Thymus (tissue), 11 donors: Measurements from ENCODE around the gene MANBA. TPM values are rescaled to one million over a fixed set of nuclear protein-coding genes. Genes with fewer than 3 reads are reported as not detected.
"Not testable (repeated sequence)": the region's sequence is repeated elsewhere in the genome, so short reads cannot be mapped to it uniquely, and the experiment has no call there.

Experiments used
- DNase-seq, 9 donors: peaks; one replicate each; pipeline ENCODE4 v3.0.0-alpha.2; 2013; ENCODE audit warnings: low spot score in 9 of 9, low read depth in 6 of 9, missing footprints in 1 of 9
- H3K27ac ChIP-seq, 2 donors: one replicate each; pipeline ENCODE4 v1.5.1; 2013; ENCODE audit warnings: control low read depth in 1 of 2, low read depth in 1 of 2, low read length in 1 of 2, mild to moderate bottlenecking in 1 of 2, moderate library complexity in 1 of 2
- H3K27me3 ChIP-seq, 2 donors: one replicate each; pipeline ENCODE4 v1.5.1; 2013; ENCODE audit warnings: low read length in 1 of 2; ENCODE audit not compliant: control insufficient read depth in 2 of 2, insufficient read depth in 1 of 2
- H3K36me3 ChIP-seq, 2 donors: one replicate each; pipeline ENCODE4 v1.5.1; 2013; ENCODE audit warnings: low read length in 1 of 2, mild to moderate bottlenecking in 1 of 2, moderate library complexity in 1 of 2; ENCODE audit not compliant: control insufficient read depth in 2 of 2, insufficient read depth in 2 of 2
- H3K4me1 ChIP-seq, 2 donors: one replicate each; pipeline ENCODE4 v1.5.1; 2013; ENCODE audit warnings: low read length in 2 of 2; ENCODE audit not compliant: control insufficient read depth in 2 of 2, insufficient read depth in 2 of 2
- H3K4me3 ChIP-seq, 2 donors: one replicate each; pipeline ENCODE4 v1.5.1; 2013; ENCODE audit warnings: low read length in 2 of 2, control low read depth in 1 of 2, mild to moderate bottlenecking in 1 of 2
- H3K9me3 ChIP-seq, 2 donors: one replicate each; pipeline ENCODE4 v1.5.1; 2013; ENCODE audit warnings: low read length in 1 of 2, mild to moderate bottlenecking in 1 of 2; ENCODE audit not compliant: control insufficient read depth in 2 of 2, insufficient read depth in 1 of 2
- WGBS: extraction: QIAGEN DNeasy Blood & Tissue Kit; methylation state at CpG from one replicate; pipeline ENCODE4 v1.1.7; 2013; 5-methylcytosine and 5-hydroxymethylcytosine counted together
- polyA plus RNA-seq: library from polyadenylated mRNA; stranded (reverse); fragments of 200-250 nt; gene quantifications from one replicate; pipeline ENCODE4 v1.2.3, GENCODE V29; 2013
- total RNA-seq: library from RNA; stranded (reverse); fragments of 120-200 nt; gene quantifications from one replicate; pipeline ENCODE4 v1.2.4, GENCODE V29; 2013
- donor health status: healthy.

Gene MANBA
- total and polyA plus RNA-seq, 2 donors: 19.0 to 19.7 TPM

DNA sequence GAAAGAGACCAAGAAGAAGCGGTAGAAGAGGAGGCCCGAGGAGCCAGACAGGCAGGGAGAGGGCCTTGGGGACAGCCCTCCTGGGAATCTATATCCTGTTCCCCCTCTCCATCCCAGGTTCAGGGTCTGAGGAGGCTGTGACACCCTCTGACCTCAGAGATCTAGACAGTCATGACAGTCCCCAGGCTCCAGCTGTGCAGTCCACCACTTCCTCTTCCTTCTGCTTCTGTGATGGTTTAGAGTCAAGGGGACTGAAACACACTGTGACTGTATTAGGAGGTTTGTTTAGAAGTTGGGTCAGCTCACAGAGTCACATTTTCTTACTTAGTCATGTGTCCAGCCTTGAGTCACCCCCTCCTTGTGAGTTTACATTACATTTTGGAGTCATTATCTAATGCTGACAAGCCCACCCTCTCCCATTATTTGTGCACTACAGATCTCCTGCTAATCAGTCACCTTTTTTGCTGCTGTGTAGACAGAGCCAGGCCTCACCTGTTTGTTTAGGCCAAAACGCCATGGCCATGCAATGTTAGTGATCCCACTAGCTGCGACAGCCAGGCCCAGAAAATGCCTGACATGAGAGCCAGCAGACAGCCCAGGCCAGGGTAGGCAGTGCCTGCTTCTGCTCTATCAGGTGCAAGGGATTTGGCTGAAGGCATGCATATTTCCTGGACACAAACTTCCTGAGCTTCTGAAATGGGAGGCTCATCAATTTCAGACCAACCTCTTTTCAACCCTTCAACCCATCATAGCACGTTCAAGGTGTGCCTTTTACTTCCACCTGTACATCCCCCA is 26.0 kb downstream of the MANBA start:
- Histone ChIP-seq H3K27ac (peak overlapping the region in 1 of 2 donors; percentile 85), H3K9me3 (peaks cover 1 to 19% of the 10 kb centered on the region in 2 donors), H3K36me3 (no peaks in the 10 kb centered on the region), H3K4me1 (peaks cover 3 to 12% of the 10 kb centered on the region in 2 donors), H3K27me3 (no peaks in the 10 kb centered on the region), H3K4me3 (no peak overlapping the region)
- DNase-seq: peak in 6 of 9 donors; percentile 5 to 55 (median 20)
- 81% methylated on average over 5 of the region's 5 CpGs for WGBS

DNA sequence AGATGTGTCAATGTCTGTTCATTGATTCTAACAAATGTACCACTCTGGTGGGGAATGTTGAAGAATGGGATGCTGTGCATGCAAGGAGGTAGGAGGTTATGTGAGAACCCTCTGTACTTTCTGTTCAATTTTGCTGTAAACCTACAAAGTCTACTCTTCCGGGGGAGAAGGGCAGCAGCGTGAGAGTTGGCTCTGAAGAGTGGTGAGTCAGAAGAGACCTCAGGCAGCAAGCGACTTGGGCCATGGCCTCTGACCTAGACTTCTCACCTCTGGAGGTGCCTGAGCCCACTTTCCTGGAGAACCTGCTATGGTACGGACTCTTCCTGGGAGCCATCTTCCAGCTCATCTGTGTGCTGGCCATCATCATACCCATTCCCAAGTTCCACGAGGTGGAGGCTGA is 26.7 kb downstream of the MANBA start:
- Histone ChIP-seq H3K27me3 (no peaks in the 10 kb centered on the region), H3K27ac (no peak overlapping the region), H3K4me3 (no peak overlapping the region), H3K4me1 (peaks cover 3 to 12% of the 10 kb centered on the region in 2 donors), H3K9me3 (peaks cover 1 to 19% of the 10 kb centered on the region in 2 donors), H3K36me3 (no peaks in the 10 kb centered on the region)
- no peak for DNase-seq
- 94% methylated on average over 5 of the region's 5 CpGs for WGBS

DNA sequence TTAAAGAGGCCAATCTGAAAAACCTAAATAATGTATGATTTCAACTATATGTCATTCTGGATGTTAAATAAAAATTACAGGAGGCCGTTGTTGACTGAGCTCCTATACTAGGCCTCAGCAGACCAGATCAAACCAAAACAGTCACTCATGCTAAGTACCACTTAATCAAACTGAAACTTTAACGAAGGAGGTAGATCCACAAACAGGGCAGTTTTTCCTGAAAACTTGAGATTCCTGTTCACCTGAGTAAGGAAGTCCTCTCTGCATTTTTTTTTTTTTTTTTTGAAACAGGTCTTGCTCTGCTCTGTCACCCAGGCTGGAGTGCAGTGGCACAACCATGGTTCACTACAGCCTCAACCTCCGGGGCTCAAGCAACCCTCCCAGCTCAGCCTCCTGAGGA is 27.7 kb downstream of the MANBA start:
- no peaks in the 10 kb centered on the region for H3K27me3 ChIP-seq
- 97% methylated on average over 3 of the region's 3 CpGs for WGBS
- no peaks in the 10 kb centered on the region for H3K36me3 ChIP-seq
- no peak for DNase-seq
- peaks cover 1 to 19% of the 10 kb centered on the region in 2 donors for H3K9me3 ChIP-seq
- peaks cover 3 to 12% of the 10 kb centered on the region in 2 donors for H3K4me1 ChIP-seq
- H3K27ac ChIP-seq: no peak overlapping the region
- no peak overlapping the region for H3K4me3 ChIP-seq

DNA sequence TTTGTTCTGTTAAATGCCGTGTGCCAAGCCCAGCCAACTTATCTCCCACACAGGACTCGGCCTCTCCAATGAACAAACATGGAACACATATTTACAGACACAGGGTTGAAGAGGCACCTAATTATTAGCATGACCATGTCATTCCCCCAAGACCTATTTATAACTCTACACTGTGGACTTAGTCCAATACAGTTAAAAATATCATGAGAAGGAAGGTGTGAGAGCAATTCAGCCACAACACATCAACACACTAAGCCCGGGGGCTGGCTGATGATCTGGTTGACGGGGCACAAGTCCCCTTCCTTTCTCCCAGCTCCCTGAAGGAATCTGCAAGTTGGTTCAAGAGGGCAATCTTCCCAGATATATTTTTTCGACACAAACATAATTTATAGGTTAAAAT is 28.1 kb downstream of the MANBA start:
- 97% methylated on average over 5 of the region's 5 CpGs for WGBS
- Histone ChIP-seq H3K36me3 (no peaks in the 10 kb centered on the region), H3K4me3 (no peak overlapping the region), H3K9me3 (peaks cover 1 to 19% of the 10 kb centered on the region in 2 donors), H3K27ac (no peak overlapping the region), H3K27me3 (no peaks in the 10 kb centered on the region), H3K4me1 (peaks cover 3 to 12% of the 10 kb centered on the region in 2 donors)
- DNase-seq: no peak

DNA sequence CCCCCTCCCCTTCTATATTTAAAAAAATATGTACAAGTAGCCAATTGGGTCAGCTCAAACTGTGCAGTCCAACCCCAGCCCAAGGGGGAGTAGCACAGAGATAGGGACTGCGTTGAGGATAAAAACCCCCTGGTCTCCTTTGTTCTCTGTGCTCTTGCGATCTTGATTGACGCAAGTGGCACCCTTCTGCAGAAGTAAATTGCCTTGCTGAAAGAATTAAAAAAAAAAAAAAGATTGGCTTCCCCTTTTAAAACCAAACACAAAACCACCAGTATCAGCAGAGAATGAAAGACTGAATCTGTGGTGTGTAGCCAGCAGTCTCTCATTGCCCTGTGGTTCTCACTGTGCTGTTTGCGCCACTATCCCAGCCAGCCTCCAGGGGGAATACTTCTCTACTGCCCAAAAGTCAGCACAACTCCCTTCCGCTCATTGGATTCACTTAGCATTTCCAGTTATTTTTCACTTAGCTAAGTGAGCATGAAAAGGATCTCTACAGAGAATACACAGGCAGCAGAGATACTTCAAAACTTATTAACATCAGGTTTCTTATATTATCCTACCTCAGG is 29.7 kb downstream of the MANBA start:
- H3K27me3 ChIP-seq: no peaks in the 10 kb centered on the region
- H3K4me3 ChIP-seq: no peak overlapping the region
- peaks cover 3 to 12% of the 10 kb centered on the region in 2 donors for H3K4me1 ChIP-seq
- H3K27ac ChIP-seq: no peak overlapping the region
- WGBS: 99% methylated on average over 5 of the region's 5 CpGs
- no peaks in the 10 kb centered on the region for H3K36me3 ChIP-seq
- peaks cover 1 to 19% of the 10 kb centered on the region in 2 donors for H3K9me3 ChIP-seq
- DNase-seq: no peak

DNA sequence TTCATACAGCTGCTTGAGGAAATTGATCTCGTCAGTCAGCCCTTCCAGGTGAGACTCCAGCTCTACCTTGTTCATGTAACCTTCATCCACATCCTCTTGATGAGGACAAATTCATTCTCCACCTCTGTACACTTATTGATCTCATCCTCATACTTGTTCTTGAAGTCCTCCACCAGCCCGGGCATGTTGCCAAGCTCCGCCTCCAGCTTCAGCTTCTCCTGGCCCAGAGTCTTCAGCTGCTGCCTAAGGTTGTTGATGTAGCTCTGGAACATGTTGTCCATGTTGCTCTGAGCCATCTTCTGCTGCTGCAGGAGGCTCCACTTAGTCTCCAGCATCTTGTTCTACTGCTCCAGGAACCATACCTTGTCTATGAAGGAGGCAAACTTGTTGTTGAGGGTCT is 31.3 kb downstream of the MANBA start:
- not testable (repeated sequence) for H3K27ac ChIP-seq, H3K4me3 ChIP-seq, H3K27me3 ChIP-seq, H3K4me1 ChIP-seq, H3K36me3 ChIP-seq, DNase-seq
- WGBS: 99% methylated on average over 3 of the region's 3 CpGs
- H3K9me3 ChIP-seq: peaks cover 1 to 19% of the 10 kb centered on the region in 2 donors

DNA sequence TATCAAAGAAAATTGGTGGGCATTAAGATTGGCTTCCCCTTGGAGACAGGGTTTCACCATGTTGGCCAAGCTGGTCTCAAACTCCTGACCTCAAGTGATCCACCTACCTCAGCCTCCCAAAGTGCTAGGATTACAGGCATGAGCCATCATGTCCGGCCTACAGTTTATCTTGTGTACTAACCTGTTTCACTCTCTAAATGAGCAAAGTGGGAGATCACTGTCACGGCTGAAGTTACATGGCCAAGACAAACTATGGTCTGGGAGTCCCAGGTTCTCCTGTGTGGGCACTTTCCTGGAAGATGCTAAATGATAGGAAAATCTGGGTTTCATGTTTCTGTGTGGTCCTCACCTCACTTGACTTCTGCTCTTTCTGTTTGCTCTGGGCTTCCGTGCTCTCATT is 33.8 kb downstream of the MANBA start:
- H3K4me3 ChIP-seq, H3K36me3 ChIP-seq, H3K27ac ChIP-seq, DNase-seq, H3K4me1 ChIP-seq, H3K27me3 ChIP-seq: not testable (repeated sequence)
- peaks cover 1 to 19% of the 10 kb centered on the region in 2 donors for H3K9me3 ChIP-seq
- 95% methylated on average over 3 of the region's 3 CpGs for WGBS

DNA sequence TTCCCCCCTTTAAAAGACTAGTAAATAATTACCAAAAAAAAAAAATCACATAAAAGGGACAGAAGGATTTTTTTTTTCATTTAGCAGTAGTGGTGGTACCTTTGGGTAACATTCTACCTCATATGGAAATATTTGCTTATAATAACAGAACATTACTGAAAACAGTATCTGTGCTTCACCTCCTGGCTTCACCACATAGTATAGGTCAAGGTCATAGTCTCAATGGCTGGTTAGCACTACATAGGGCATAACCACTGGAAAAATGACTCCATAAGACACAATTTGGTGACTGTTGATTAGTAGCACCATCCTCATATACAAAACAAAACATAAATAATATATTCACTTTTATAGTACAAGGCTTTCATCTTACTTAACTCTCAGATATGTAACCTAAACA is 34.7 kb downstream of the MANBA start:
- Histone ChIP-seq H3K36me3 (peaks cover 0 to 4% of the 10 kb centered on the region in 2 donors), H3K4me3 (no peak overlapping the region)

DNA sequence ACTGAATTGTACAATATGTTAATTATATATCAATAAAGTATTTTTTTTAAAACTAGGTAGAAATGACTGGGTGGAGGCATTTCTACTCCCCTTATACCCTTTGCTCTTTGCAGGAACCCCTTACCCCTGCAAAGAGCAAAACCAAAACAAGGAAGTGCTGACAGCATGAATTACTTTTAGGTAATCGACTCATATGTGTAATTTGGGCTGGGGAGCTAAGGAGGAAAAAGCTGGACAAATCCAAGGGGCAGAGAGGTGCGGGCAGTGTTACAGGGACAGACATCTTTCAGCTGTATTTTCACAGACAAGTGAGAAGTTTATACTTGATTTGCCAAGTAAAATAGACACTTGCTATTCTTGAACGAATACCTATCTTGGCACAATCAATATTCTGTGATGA is 35.5 kb downstream of the MANBA start:
- DNase-seq: no peak
- Histone ChIP-seq H3K4me1 (no peaks in the 10 kb centered on the region), H3K36me3 (peaks cover 0 to 4% of the 10 kb centered on the region in 2 donors), H3K27ac (no peak overlapping the region), H3K9me3 (peaks cover 0 to 4% of the 10 kb centered on the region in 2 donors), H3K4me3 (no peak overlapping the region), H3K27me3 (no peaks in the 10 kb centered on the region)
- 90% methylated on average over 3 of the region's 3 CpGs for WGBS

More for the DNA sequence above, 34.7 kb downstream of the MANBA start:
- no peak for DNase-seq
- no peaks in the 10 kb centered on the region for H3K27me3 ChIP-seq
- H3K9me3 ChIP-seq: peaks cover 0 to 12% of the 10 kb centered on the region in 2 donors
- H3K4me1 ChIP-seq: no peaks in the 10 kb centered on the region
- no peak overlapping the region for H3K27ac ChIP-seq
